ENCODE measurements around the gene MTRR.

The MTRR gene

DNA sequence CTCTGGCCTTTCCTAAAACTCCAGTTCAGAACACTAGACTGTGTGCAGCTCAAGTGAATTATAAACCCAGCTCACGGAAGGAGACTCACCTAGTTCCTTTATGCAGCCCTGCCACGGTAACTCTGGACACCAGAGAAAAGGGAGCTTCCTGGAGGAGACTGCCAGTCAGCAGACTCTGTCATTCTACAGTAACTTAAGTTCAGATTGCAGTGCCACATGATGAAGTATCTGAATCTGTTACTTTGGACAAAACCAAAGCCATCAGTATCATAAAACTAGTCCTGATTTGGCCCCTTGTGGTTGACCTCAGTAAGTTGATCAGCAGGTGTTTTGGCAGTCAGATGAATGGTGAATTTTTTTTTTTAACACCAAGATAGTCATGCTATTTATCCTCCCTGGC lies 2.7 kb downstream of the MTRR start:
- TF ChIP-seq POLR2AphosphoS5 (IDR thresholded peaks at IDR 0.05; ENCODE audit: low read depth), result no peak
- DNase-seq (ENCODE audit: low read depth in 1 of 2, low spot score in 1 of 2), result no peak
- Histone ChIP-seq H3K4me3 (replicated peaks; ENCODE audit: insufficient read depth, low read length) (no peak overlapping the region), H3K27ac (replicated peaks) (no peak overlapping the region), H3K27me3 (ENCODE audit: insufficient read depth, poor library complexity, severe bottlenecking) (no peaks in the 10 kb centered on the region)

- TF ChIP-seq REST (IDR thresholded peaks at IDR 0.05; ENCODE audit: insufficient replicate concordance, low read depth) (no peak), GABPA (IDR thresholded peaks at IDR 0.05; ENCODE audit: low read depth) (no peak), POLR2AphosphoS5 (IDR thresholded peaks at IDR 0.05; ENCODE audit: low read depth) (no peak)
- no peak for DNase-seq (ENCODE audit: low read depth in 1 of 2, low spot score in 1 of 2)
- H3K27ac ChIP-seq (replicated peaks), result no peak overlapping the region
- H3K4me3 ChIP-seq (replicated peaks; ENCODE audit: insufficient read depth, low read length), result no peak overlapping the region
- H3K27me3 ChIP-seq (ENCODE audit: insufficient read depth, poor library complexity, severe bottlenecking), result no peaks in the 10 kb centered on the region
These were observed 3.7 kb downstream of the MTRR start for GRCh38 chr5:7872517-7873130.

DNA sequence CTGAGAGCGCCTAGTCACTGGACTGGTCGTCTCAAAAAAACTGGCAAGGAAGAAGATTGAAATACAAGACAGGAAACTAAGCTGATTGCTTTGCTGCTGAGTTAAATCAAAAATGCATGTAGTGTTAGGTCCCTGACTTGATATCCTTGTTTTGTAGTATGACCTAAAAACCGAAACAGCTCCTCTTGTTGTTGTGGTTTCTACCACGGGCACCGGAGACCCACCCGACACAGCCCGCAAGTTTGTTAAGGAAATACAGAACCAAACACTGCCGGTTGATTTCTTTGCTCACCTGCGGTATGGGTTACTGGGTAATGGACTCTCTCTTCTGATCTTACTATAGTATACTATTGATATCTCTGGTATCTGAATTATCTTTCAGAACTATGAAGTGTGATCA lies 4.3 kb downstream of the MTRR start:
- TF ChIP-seq POLR2AphosphoS5 (IDR thresholded peaks at IDR 0.05; ENCODE audit: low read depth) (no peak), REST (IDR thresholded peaks at IDR 0.05; ENCODE audit: insufficient replicate concordance, low read depth) (no peak), GABPA (IDR thresholded peaks at IDR 0.05; ENCODE audit: low read depth) (no peak), SPI1 (IDR thresholded peaks at IDR 0.05; ENCODE audit: borderline replicate concordance, low read depth) (no peak)
- TF ChIP-seq, protein P1, sequence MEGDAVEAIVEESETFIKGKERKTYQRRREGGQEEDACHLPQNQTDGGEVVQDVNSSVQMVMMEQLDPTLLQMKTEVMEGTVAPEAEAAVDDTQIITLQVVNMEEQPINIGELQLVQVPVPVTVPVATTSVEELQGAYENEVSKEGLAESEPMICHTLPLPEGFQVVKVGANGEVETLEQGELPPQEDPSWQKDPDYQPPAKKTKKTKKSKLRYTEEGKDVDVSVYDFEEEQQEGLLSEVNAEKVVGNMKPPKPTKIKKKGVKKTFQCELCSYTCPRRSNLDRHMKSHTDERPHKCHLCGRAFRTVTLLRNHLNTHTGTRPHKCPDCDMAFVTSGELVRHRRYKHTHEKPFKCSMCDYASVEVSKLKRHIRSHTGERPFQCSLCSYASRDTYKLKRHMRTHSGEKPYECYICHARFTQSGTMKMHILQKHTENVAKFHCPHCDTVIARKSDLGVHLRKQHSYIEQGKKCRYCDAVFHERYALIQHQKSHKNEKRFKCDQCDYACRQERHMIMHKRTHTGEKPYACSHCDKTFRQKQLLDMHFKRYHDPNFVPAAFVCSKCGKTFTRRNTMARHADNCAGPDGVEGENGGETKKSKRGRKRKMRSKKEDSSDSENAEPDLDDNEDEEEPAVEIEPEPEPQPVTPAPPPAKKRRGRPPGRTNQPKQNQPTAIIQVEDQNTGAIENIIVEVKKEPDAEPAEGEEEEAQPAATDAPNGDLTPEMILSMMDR (IDR thresholded peaks at IDR 0.05; ENCODE audit: insufficient read depth, low read length), result no peak
- no peak overlapping the region for H3K4me3 ChIP-seq (replicated peaks; ENCODE audit: insufficient read depth, low read length)
- no peaks in the 10 kb centered on the region for H3K27me3 ChIP-seq (ENCODE audit: insufficient read depth, poor library complexity, severe bottlenecking)
- DNase-seq (ENCODE audit: low read depth in 1 of 2, low spot score in 1 of 2), result no peak
- no peak overlapping the region for H3K27ac ChIP-seq (replicated peaks)

DNA sequence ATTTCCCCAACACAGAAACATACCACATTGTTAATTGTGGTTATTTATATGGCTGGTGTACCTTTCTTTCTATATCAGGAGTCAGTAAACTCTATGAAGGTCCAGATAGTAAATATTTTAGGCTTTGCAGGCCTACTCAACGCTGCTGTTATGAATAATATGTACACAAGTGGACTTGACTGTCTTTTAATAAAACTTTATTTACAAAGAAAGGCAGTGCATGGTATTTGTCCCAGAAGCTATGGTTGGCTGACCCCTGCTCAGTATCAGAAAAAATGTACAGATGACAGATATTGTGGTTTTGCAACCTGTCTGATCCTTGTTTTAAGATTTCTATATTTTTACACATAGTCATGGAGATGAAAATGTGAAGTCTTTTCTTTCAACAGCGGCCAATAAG lies 5.7 kb downstream of the MTRR start:
- Histone ChIP-seq H3K27ac (replicated peaks) (no peak overlapping the region), H3K4me3 (replicated peaks; ENCODE audit: insufficient read depth, low read length) (no peak overlapping the region), H3K27me3 (ENCODE audit: insufficient read depth, poor library complexity, severe bottlenecking) (no peaks in the 10 kb centered on the region)
- DNase-seq (ENCODE audit: low read depth in 1 of 2, low spot score in 1 of 2), result no peak
- TF ChIP-seq POLR2AphosphoS5 (IDR thresholded peaks at IDR 0.05; ENCODE audit: low read depth) (no peak), SPI1 (IDR thresholded peaks at IDR 0.05; ENCODE audit: borderline replicate concordance, low read depth) (no peak)

- Histone ChIP-seq H3K4me3 (replicated peaks; ENCODE audit: insufficient read depth, low read length) (no peak overlapping the region), H3K27ac (replicated peaks) (no peak overlapping the region), H3K27me3 (ENCODE audit: insufficient read depth, poor library complexity, severe bottlenecking) (no peaks in the 10 kb centered on the region)
- DNase-seq (ENCODE audit: low read depth in 1 of 2, low spot score in 1 of 2), result no peak
- TF ChIP-seq REST (IDR thresholded peaks at IDR 0.05; ENCODE audit: insufficient replicate concordance, low read depth) (no peak), GABPA (IDR thresholded peaks at IDR 0.05; ENCODE audit: low read depth) (no peak), POLR2AphosphoS5 (IDR thresholded peaks at IDR 0.05; ENCODE audit: low read depth) (no peak), SPI1 (IDR thresholded peaks at IDR 0.05; ENCODE audit: borderline replicate concordance, low read depth) (no peak)
- TF ChIP-seq, protein P1 (IDR thresholded peaks at IDR 0.05; ENCODE audit: insufficient read depth, low read length), result no peak
These were observed 6.2 kb downstream of the MTRR start for GRCh38 chr5:7875151-7875550.
